K562 (cell line): ENCODE measurements around the gene AP1G2. TPM values are rescaled to one million over a fixed set of nuclear protein-coding genes. Genes with fewer than 3 reads are reported as not detected.

Source experiments
- ATAC-seq: fragments of 200-7000 bp; cut with Tn5 transposase; 3 replicates; pipeline ENCODE4 v1.9.1; 2020; ENCODE audit warnings: moderate library complexity
- BruUV-seq: library from RNA; stranded (reverse); fragments of 400-500 nt; replicated peaks from 2 replicates; lab custom pipeline; 2021; lab: Mats Ljungman, UMichigan
- CTCF ChIA-PET: fragments of 300-600 bp; formaldehyde crosslinking; extraction: SDS; loops from one replicate; lab custom pipeline; 2021; ENCODE audit warnings: low intra/inter-chr PET ratio; lab: Yijun Ruan, JAX
- POLR2A ChIA-PET: fragments of 300-600, 350-650 bp; sonication (Branson Sonifier 250); formaldehyde crosslinking; extraction: SDS; loops from one replicate; lab custom pipeline; 2021; ENCODE audit warnings: antibody characterized with exemption, inconsistent platforms; lab: Yijun Ruan, JAX
- DNase-seq, 4 experiments: peaks; one replicate each; pipeline versions ENCODE4 v3.0.0 to v3.0.0-alpha.2; 2011 to 2018; ENCODE audit warnings: low spot score in 3 of 4, mixed read lengths in 3 of 4; ENCODE audit errors: extremely low read depth in 1 of 4
- FAIRE-seq: peaks from 2 replicates; lab custom pipeline; 2011; peaks lifted over from hg19 to GRCh38; lab: Jason Lieb, UNC
- H2AFZ ChIP-seq: 2 replicates; pipeline ENCODE4 v1.6.0; 2011; ENCODE audit warnings: low read depth, low read length, control low read depth, inconsistent platforms
- H3K27ac ChIP-seq: fragments of 200-600 bp; 3 replicates; pipeline ENCODE4 v1.8.0; 2011; ENCODE audit warnings: low read depth, mild to moderate bottlenecking, control low read depth, inconsistent platforms, low read length, moderate library complexity, mixed read lengths; ENCODE audit errors: extremely low read depth
- H3K27me3 ChIP-seq, 2 experiments: fragments of 300-600 bp in 1 of 2; 2 replicates in 1 of 2; 3 replicates in 1 of 2; pipeline versions ENCODE4 v1.6.0 to v1.8.0; 2011; ENCODE audit warnings: inconsistent platforms in 2 of 2, low read length in 2 of 2, mild to moderate bottlenecking in 1 of 2, mixed read lengths in 1 of 2, moderate library complexity in 1 of 2; ENCODE audit not compliant: control insufficient read depth in 2 of 2, insufficient read depth in 2 of 2
- H3K36me3 ChIP-seq: fragments of 300-600 bp; 3 replicates; pipeline ENCODE4 v1.8.0; 2011; ENCODE audit warnings: mild to moderate bottlenecking, low read length, inconsistent platforms; ENCODE audit not compliant: control insufficient read depth, insufficient read depth
- H3K4me1 ChIP-seq, 2 experiments: fragments of 200-600 bp in 1 of 2; replicated peaks in 1 of 2; 2 replicates in 1 of 2; 3 replicates in 1 of 2; pipeline versions ENCODE4 v1.5.1 to v1.8.0; 2011; ENCODE audit warnings: inconsistent platforms in 2 of 2, low read length in 2 of 2, mild to moderate bottlenecking in 1 of 2, mixed read lengths in 1 of 2, moderate library complexity in 1 of 2; ENCODE audit not compliant: control insufficient read depth in 2 of 2, insufficient read depth in 2 of 2
- H3K4me2 ChIP-seq: 2 replicates; pipeline ENCODE4 v1.6.1; 2011; ENCODE audit warnings: low read length, control low read depth, inconsistent platforms, mixed read lengths; ENCODE audit not compliant: insufficient read depth
- H3K4me3 ChIP-seq: fragments of 200-600 bp; sonication (generic), shearing (Covaris generic); 2 replicates; pipeline ENCODE4 v1.5.1; 2016; ENCODE audit warnings: control low read depth, inconsistent platforms
- H3K79me2 ChIP-seq: fragments of 200-600 bp; 3 replicates; pipeline ENCODE4 v1.8.0; 2011; ENCODE audit warnings: low read length, inconsistent platforms; ENCODE audit not compliant: control insufficient read depth, insufficient read depth
- H3K9ac ChIP-seq, 2 experiments: 2 replicates each; pipeline versions ENCODE4 v1.6.0 to v1.6.1; 2011; ENCODE audit warnings: low read depth in 2 of 2, low read length in 2 of 2, control low read depth in 1 of 2, inconsistent platforms in 1 of 2, mild to moderate bottlenecking in 1 of 2, mixed read lengths in 1 of 2; ENCODE audit not compliant: insufficient read depth in 1 of 2
- H3K9me1 ChIP-seq: one replicate; pipeline ENCODE4 v1.6.0; 2011; ENCODE audit warnings: inconsistent platforms, mild to moderate bottlenecking, low read length, moderate library complexity; ENCODE audit not compliant: control insufficient read depth, insufficient read depth
- H3K9me3 ChIP-seq: replicated peaks from 2 replicates; pipeline ENCODE4 v1.5.1; 2011; ENCODE audit warnings: low read depth, low read length, inconsistent platforms; ENCODE audit not compliant: control insufficient read depth, insufficient read depth
- H4K20me1 ChIP-seq: replicated peaks from 2 replicates; pipeline ENCODE4 v1.6.1; 2011; ENCODE audit warnings: low read length, inconsistent platforms, mixed read lengths; ENCODE audit not compliant: control insufficient read depth, insufficient read depth
- CHCHD3 ChIP-seq: fragments of 250-450 bp; sonication (Bioruptor Pico); IDR thresholded peaks from 2 replicates; pipeline ENCODE4 v2.1.2; 2022; ENCODE audit warnings: mild to moderate bottlenecking
- GATAD2A ChIP-seq: fragments of 450-650 bp; IDR thresholded peaks from 2 replicates; pipeline ENCODE4 v1.6.1; 2017
- IFI16 ChIP-seq: fragments of 250-450 bp; sonication (Bioruptor Pico); IDR thresholded peaks from 2 replicates; pipeline ENCODE4 v2.1.2; 2022; ENCODE audit warnings: mild to moderate bottlenecking, inconsistent platforms
- POLR2A ChIP-seq: fragments of 450-650 bp; conservative IDR thresholded peaks from 2 replicates; pipeline ENCODE4 v1.6.1; 2016
- PYGO2 ChIP-seq: fragments of 450-650 bp; IDR thresholded peaks from 2 replicates; pipeline ENCODE4 v1.6.1; 2016; ENCODE audit warnings: mild to moderate bottlenecking, missing genetic modification characterization, moderate library complexity, missing compliant biosample characterization
- RFX1 ChIP-seq: fragments of 450-650 bp; IDR thresholded peaks from 2 replicates; pipeline ENCODE4 v1.6.1; 2016; ENCODE audit warnings: mild to moderate bottlenecking, moderate library complexity
- ZBTB9 ChIP-seq: fragments of 450-650 bp; formaldehyde crosslinking; IDR thresholded peaks from 2 replicates; pipeline ENCODE4 v1.4.0; 2020; ENCODE audit warnings: mild to moderate bottlenecking, moderate library complexity
- WGBS: fragments of 100-300 bp; shearing (Covaris generic); methylation state at CpG from one replicate; pipeline ENCODE4 v1.1.6; 2016; ENCODE audit warnings: low coverage, mixed read lengths; ENCODE audit not compliant: insufficient coverage; ENCODE audit errors: missing lambda C conversion rate; 5-methylcytosine and 5-hydroxymethylcytosine counted together
- in situ Hi-C: fragments of 300-500 bp; cut with MboI; formaldehyde crosslinking; loops from 4 replicates; pipeline ENCODE4 v1.15.0; 2018; ENCODE audit warnings: inconsistent platforms, mixed read lengths
- intact Hi-C: fragments of 100-400 bp; cut with micrococcal nuclease; formaldehyde crosslinking; loops from 2 replicates; pipeline ENCODE4 v1.14.2; 2022
- polyA plus RNA-seq, 8 experiments: library from polyadenylated mRNA; depleted of rRNA in 4 of 8; stranded (reverse) in 5 of 8; unstranded in 3 of 8; fragments of >200 nt; fragmentation: Nextera tagmentation in 2 of 8; fragmentation: Illumina TruSeq in 1 of 8; extraction: Ambion mirVana in 2 of 8; extraction: Trizol in 1 of 8; gene quantifications; 2 replicates each; pipeline versions ENCODE4 v1.2.1 to v1.2.3, GENCODE V29; 2011 to 2014; ENCODE audit warnings: inconsistent platforms in 1 of 8, missing spikeins in 1 of 8
- total RNA-seq, 7 experiments: library from RNA; depleted of rRNA in 6 of 7; stranded (reverse); fragments of >200 nt in 6 of 7; fragmentation: Illumina TruSeq in 2 of 7; extraction: Trizol in 2 of 7; gene quantifications; 2 replicates each; pipeline versions ENCODE4 v1.2.1 to v1.2.3, GENCODE V29; 2011 to 2021; ENCODE audit warnings: low replicate concordance in 1 of 7
- TF ChIP-seq, protein P1 (sequence below): fragments of 450-650 bp; formaldehyde crosslinking; IDR thresholded peaks from 2 replicates; pipeline ENCODE4 v1.4.0; 2020; ENCODE audit warnings: mild to moderate bottlenecking, mixed read lengths
- TF ChIP-seq, protein P2 (sequence below): fragments of 250-450 bp; sonication (Bioruptor Pico); IDR thresholded peaks from 2 replicates; pipeline ENCODE4 v1.4.0; 2020; ENCODE audit warnings: mild to moderate bottlenecking

The AP1G2 gene
- total and polyA plus RNA-seq, 9 of the 15 experiments (the other 6 are each of a cell fraction or from before 2014, with no cell fraction given), result 19.1 to 83.5 (median 33.3) TPM

DNA sequence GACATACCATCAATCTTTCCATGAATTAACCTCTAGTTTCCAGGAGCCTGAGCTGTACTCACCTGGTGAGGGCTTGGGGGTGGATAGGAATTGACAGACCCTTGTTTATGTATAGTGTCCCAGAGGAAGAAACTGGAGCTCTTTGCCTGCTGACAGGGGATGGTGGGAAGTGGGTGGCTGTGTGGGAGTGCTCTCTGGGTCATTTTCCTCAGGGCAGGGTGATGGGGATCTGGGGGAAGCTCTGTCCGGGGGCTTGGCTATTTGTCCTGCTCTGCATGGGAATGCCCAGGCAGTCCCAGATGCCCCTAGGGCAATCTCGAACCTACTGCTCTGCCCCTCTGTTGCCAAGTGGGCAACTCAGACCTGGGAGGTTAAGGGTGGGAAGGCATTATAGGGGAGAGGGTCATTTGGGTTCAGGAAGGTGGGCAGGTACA lies 46.8 kb upstream of the AP1G2 start:
- no peak overlapping the region for H3K9ac ChIP-seq
- no peak overlapping the region for H3K27ac ChIP-seq
- H3K79me2 ChIP-seq, result no peaks in the 10 kb centered on the region
- in situ Hi-C loops (no loop called here), intact Hi-C loops (no loop called here)
- FAIRE-seq (no peak), DNase-seq (no peak), ATAC-seq (no peak)
- no peaks in the 10 kb centered on the region for H3K36me3 ChIP-seq
- no peak overlapping the region for H3K4me3 ChIP-seq
- peaks cover 0 to 4% of the 10 kb centered on the region in 2 experiments; a peak in 1 of 5 replicates for H3K27me3 ChIP-seq
- POLR2A ChIA-PET, result no interaction called here
- BruUV-seq, result no TSS peak
- no peaks in the 10 kb centered on the region for H3K9me1 ChIP-seq
- CTCF ChIA-PET, result no interaction called here
- H4K20me1 ChIP-seq, result no peaks in the 10 kb centered on the region
- no peak overlapping the region for H3K4me2 ChIP-seq
- whole genome bisulfite sequencing, result 0% methylated on average over 1 of the region's 2 CpGs
- no peak for TF ChIP-seq RFX1
- TF ChIP-seq, protein P1, sequence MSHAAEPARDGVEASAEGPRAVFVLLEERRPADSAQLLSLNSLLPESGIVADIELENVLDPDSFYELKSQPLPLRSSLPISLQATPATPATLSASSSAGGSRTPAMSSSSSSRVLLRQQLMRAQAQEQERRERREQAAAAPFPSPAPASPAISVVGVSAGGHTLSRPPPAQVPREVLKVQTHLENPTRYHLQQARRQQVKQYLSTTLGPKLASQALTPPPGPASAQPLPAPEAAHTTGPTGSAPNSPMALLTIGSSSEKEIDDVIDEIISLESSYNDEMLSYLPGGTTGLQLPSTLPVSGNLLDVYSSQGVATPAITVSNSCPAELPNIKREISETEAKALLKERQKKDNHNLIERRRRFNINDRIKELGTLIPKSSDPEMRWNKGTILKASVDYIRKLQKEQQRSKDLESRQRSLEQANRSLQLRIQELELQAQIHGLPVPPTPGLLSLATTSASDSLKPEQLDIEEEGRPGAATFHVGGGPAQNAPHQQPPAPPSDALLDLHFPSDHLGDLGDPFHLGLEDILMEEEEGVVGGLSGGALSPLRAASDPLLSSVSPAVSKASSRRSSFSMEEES (CRISPR knock-in tag), result no peak
- TF ChIP-seq CHCHD3, result no peak
- TF ChIP-seq, protein P2, sequence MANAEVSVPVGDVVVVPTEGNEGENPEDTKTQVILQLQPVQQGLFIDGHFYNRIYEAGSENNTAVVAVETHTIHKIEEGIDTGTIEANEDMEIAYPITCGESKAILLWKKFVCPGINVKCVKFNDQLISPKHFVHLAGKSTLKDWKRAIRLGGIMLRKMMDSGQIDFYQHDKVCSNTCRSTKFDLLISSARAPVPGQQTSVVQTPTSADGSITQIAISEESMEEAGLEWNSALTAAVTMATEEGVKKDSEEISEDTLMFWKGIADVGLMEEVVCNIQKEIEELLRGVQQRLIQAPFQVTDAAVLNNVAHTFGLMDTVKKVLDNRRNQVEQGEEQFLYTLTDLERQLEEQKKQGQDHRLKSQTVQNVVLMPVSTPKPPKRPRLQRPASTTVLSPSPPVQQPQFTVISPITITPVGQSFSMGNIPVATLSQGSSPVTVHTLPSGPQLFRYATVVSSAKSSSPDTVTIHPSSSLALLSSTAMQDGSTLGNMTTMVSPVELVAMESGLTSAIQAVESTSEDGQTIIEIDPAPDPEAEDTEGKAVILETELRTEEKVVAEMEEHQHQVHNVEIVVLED (CRISPR knock-in tag), result no peak
- no peak for TF ChIP-seq GATAD2A
- no peak for TF ChIP-seq PYGO2
- TF ChIP-seq IFI16 (CRISPR knock-in tag), result no peak
- no peak for TF ChIP-seq ZBTB9 (CRISPR knock-in tag)
- TF ChIP-seq POLR2A, result no peak
- H2AFZ ChIP-seq, result no peak overlapping the region
- peaks cover 0 to 2% of the 10 kb centered on the region in 2 experiments; a peak in 1 of 5 replicates for H3K4me1 ChIP-seq
- H3K9me3 ChIP-seq, result no peaks in the 10 kb centered on the region
